ENCODE measurements around the gene FGGY.

- no peak for TF ChIP-seq CTCF (IDR thresholded peaks at IDR 0.05; ENCODE audit: borderline replicate concordance, extremely low read depth, low read length, poor library complexity, severe bottlenecking)
- no peak for TF ChIP-seq EZH2 (IDR thresholded peaks at IDR 0.05; ENCODE audit: borderline replicate concordance, low read depth, low read length, severe bottlenecking)
Measured at GRCh38 chr1:59477286-59477685, 180.4 kb downstream of the FGGY start.

Data from DND-41 (cell line).